ENCODE data around the gene EYA3.

EYA3 gene

GRCh38 chr1:28085129-28085528, 3.3 kb downstream of the EYA3 start:
- no peak for TF ChIP-seq CTCF (IDR thresholded peaks at IDR 0.05; ENCODE audit: low read depth, low read length)

DNA sequence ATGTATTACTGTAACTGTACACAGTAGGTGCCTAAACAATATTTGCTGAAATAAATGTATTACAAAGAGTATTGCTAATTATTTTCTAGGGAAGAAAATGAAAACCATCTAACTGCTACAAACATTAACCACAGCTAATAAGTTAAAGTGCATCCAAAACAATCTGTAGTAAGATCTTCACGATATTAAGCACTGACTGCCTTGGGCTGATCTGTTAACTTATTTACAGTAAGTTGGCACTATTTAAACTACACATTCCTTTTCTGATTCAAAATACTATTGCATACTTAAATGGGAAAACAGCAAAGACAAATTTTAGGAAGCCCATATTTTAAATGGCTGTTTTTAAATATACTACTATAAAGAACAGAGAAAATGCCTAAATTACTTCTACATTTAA, 4.5 kb downstream of the EYA3 start:
- no peak for TF ChIP-seq CTCF (IDR thresholded peaks at IDR 0.05; ENCODE audit: low read depth, low read length)
- no peak for DNase-seq (ENCODE audit: extremely low read depth, low read depth)

More at GRCh38 chr1:28085129-28085528, 3.3 kb downstream of the EYA3 start:
- DNase-seq (ENCODE audit: extremely low read depth, low read depth), result no peak

DNA sequence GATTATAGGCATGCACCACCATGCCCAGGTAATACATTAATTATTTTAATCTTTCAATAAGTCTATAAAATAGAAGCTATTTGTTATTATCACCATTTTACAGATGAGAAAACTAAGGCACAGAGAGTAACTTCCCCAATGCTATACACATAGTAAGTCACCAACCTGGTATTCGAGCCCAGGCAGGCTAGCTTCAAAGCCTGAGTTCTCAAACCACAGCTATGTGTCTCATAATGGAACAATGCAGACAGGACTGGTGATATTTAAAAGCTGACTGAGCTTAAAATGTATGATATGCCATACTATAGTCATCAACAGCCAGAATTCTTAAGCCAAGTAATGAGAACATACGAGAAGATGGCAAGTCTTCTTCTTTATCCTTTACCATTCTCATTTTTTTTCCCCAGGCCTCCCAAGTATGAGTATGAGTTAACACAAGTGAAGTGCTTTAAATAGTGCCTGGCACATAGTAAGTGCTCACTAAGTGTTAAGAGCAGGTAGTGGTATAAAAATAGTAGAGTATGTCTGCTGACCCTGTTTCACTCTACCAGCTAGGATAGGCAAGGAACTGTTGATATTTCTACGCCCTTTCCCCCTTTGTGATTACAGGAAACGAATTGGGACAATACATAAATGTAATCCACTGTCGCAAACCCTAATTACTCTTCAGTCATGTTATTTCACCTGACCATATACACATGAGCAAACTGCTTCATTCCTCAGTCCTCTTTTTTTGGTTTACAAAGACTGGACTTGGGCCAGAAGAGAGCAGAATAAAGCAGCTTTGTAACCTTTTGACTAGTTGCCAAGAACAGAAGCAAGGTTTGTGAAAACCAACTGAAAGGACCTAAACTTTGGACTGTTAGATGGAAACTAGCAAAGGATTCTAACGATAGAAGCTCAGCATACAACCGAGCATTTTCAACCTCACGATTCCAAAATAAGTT, 9.5 kb downstream of the EYA3 start:
- no peak for DNase-seq (ENCODE audit: extremely low read depth, low read depth)
- no peak for TF ChIP-seq CTCF (IDR thresholded peaks at IDR 0.05; ENCODE audit: low read depth, low read length)

- TF ChIP-seq CTCF (IDR thresholded peaks at IDR 0.05; ENCODE audit: low read depth, low read length), result no peak
- no peak for DNase-seq (ENCODE audit: extremely low read depth, low read depth)
Measured at GRCh38 chr1:28078262-28078661, 10.1 kb downstream of the EYA3 start.

DNA sequence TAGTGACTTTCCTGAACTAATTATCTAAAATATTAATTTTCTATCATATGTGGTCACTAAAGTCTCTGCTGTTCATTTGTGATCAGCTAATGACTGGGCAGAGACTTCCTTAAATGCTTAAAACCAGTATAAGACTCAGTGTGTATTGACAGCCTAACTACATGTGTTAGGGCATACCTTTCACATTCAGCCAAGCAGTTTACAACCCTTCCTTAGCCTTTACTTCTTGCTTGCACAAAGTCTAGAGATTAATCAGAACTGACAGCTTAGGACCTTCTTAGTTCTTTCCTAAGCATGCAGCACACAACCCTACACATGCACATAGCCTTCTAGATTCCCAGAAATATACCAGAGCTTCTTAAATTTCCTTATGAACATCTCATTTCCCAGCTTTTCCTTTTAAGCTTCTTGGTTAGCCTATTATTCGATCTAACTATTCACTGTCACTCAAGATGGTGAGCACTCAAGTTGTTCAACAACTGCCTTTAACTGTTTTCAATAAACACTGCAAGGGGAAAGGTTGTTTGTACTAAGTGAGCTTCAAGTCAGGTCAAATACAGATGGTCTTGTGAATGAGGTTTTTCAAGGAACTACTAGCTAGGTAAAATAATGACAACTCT, 13.4 kb downstream of the EYA3 start:
- DNase-seq (ENCODE audit: extremely low read depth, low read depth), result no peak
- TF ChIP-seq CTCF (IDR thresholded peaks at IDR 0.05; ENCODE audit: low read depth, low read length), result no peak

DNA sequence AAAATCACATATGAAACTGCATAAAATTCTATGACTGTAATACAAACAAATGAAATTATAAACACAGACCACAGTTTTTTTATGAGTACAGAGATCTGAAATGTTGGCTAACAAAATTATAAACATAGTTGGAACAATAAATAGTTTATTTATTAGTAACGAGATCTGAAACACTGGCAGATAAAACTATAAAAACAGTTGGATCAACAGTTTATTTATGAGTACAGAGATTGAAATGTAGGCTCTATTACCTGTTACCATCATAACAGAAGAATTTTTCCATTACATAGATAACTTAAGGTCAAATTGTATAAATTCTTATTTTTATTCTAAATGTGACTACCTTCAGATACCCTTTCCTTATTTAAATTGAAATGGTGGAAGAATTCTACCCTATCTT, 14.5 kb downstream of the EYA3 start:
- no peak for DNase-seq (ENCODE audit: extremely low read depth, low read depth)
- no peak for TF ChIP-seq CTCF (IDR thresholded peaks at IDR 0.05; ENCODE audit: low read depth, low read length)

DNA sequence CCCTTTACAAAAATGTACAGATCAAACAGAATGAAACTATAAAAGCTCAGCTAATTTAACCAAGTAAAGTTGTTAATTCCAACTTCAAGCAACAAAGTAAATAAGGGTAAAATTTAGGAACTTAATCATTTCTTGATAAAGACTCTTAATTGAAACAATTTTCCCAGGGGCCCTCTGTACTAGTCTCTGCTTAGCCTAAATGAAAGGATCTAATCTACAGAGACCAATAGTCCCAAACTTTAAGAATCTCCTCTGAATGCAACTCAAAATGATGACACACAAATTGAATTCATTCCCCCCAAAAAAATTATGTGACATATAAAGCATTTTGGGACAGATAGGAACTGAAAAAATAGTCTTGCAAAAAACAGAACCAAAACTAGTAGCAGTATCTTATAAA, 16.6 kb downstream of the EYA3 start:
- TF ChIP-seq CTCF (IDR thresholded peaks at IDR 0.05; ENCODE audit: low read depth, low read length), result no peak
- no peak for DNase-seq (ENCODE audit: extremely low read depth, low read depth)

Measured in AG09319 (cell line).